ENCODE measurements around the gene MUC4.
"Not testable (repeated sequence)": the region's sequence is repeated elsewhere in the genome, so short reads cannot be mapped to it uniquely, and the experiment has no call there.

Gene MUC4

GRCh38 chr3:195821403-195822130 is 9.8 kb upstream of the MUC4 start:
- Mint-ChIP-seq H3K27ac (no peak overlapping the region), H3K36me3 (no peaks in the 10 kb centered on the region), H3K4me3 (no peak overlapping the region), H3K27me3 (no peaks in the 10 kb centered on the region), H3K9me3 (no peaks in the 10 kb centered on the region), H3K4me1 (no peaks in the 10 kb centered on the region)

GRCh38 chr3:195820901-195821300 is 9.2 kb upstream of the MUC4 start:
- Mint-ChIP-seq H3K27me3 (no peaks in the 10 kb centered on the region), H3K9me3 (no peaks in the 10 kb centered on the region), H3K36me3 (no peaks in the 10 kb centered on the region), H3K27ac (no peak overlapping the region), H3K4me1 (no peaks in the 10 kb centered on the region), H3K4me3 (no peak overlapping the region)

- Mint-ChIP-seq H3K27me3 (no peaks in the 10 kb centered on the region), H3K4me1 (no peaks in the 10 kb centered on the region), H3K9me3 (no peaks in the 10 kb centered on the region)
These were observed 8.5 kb upstream of the MUC4 start for GRCh38 chr3:195820186-195820585.

GRCh38 chr3:195818301-195818700 is 6.6 kb upstream of the MUC4 start:
- H3K36me3 Mint-ChIP-seq: no peaks in the 10 kb centered on the region
- no peaks in the 10 kb centered on the region for H3K4me1 Mint-ChIP-seq
- H3K4me3 Mint-ChIP-seq: no peak overlapping the region
- no peaks in the 10 kb centered on the region for H3K27me3 Mint-ChIP-seq
- H3K27ac Mint-ChIP-seq: no peak overlapping the region
- no peaks in the 10 kb centered on the region for H3K9me3 Mint-ChIP-seq

More at GRCh38 chr3:195820186-195820585, 8.5 kb upstream of the MUC4 start:
- H3K36me3 Mint-ChIP-seq: no peaks in the 10 kb centered on the region
- H3K27ac Mint-ChIP-seq: no peak overlapping the region
- H3K4me3 Mint-ChIP-seq: no peak overlapping the region

- H3K9me3 Mint-ChIP-seq: no peaks in the 10 kb centered on the region
- no peaks in the 10 kb centered on the region for H3K27me3 Mint-ChIP-seq
- no peak overlapping the region for H3K27ac Mint-ChIP-seq
- no peaks in the 10 kb centered on the region for H3K4me1 Mint-ChIP-seq
- no peaks in the 10 kb centered on the region for H3K36me3 Mint-ChIP-seq
- no peak overlapping the region for H3K4me3 Mint-ChIP-seq
These were observed 5.9 kb upstream of the MUC4 start for GRCh38 chr3:195817578-195818135.

- not testable (repeated sequence) for H3K27ac Mint-ChIP-seq, H3K36me3 Mint-ChIP-seq, H3K4me1 Mint-ChIP-seq, H3K9me3 Mint-ChIP-seq, H3K27me3 Mint-ChIP-seq, H3K4me3 Mint-ChIP-seq
These were observed 4.7 kb upstream of the MUC4 start for GRCh38 chr3:195816276-195816913.

- no peaks in the 10 kb centered on the region for H3K9me3 Mint-ChIP-seq
- no peak overlapping the region for H3K27ac Mint-ChIP-seq
- no peaks in the 10 kb centered on the region for H3K27me3 Mint-ChIP-seq
These were observed 3.5 kb upstream of the MUC4 start for GRCh38 chr3:195815169-195815771.

GRCh38 chr3:195813916-195814640 is 2.3 kb upstream of the MUC4 start:
- Mint-ChIP-seq H3K4me3 (no peak overlapping the region), H3K27ac (no peak overlapping the region), H3K27me3 (no peaks in the 10 kb centered on the region), H3K9me3 (no peaks in the 10 kb centered on the region), H3K36me3 (no peaks in the 10 kb centered on the region), H3K4me1 (no peaks in the 10 kb centered on the region)

More at GRCh38 chr3:195815169-195815771, 3.5 kb upstream of the MUC4 start:
- H3K4me3 Mint-ChIP-seq: no peak overlapping the region
- H3K4me1 Mint-ChIP-seq: no peaks in the 10 kb centered on the region
- H3K36me3 Mint-ChIP-seq: no peaks in the 10 kb centered on the region

- H3K9me3 Mint-ChIP-seq: no peaks in the 10 kb centered on the region
These were observed 637 bp upstream of the MUC4 start for GRCh38 chr3:195812366-195812765.

GRCh38 chr3:195810455-195810845 is 1.3 kb downstream of the MUC4 start:
- Mint-ChIP-seq H3K4me1 (peaks cover 8% of the 10 kb centered on the region), H3K9me3 (no peaks in the 10 kb centered on the region), H3K4me3 (no peak overlapping the region), H3K27me3 (no peaks in the 10 kb centered on the region), H3K27ac (no peak overlapping the region), H3K36me3 (no peaks in the 10 kb centered on the region)

More at GRCh38 chr3:195812366-195812765, 637 bp upstream of the MUC4 start:
- Mint-ChIP-seq H3K4me3 (no peak overlapping the region), H3K27ac (no peak overlapping the region), H3K36me3 (no peaks in the 10 kb centered on the region), H3K4me1 (no peaks in the 10 kb centered on the region), H3K27me3 (no peaks in the 10 kb centered on the region)

GRCh38 chr3:195809796-195810454 is 1.8 kb downstream of the MUC4 start:
- Mint-ChIP-seq H3K36me3 (no peaks in the 10 kb centered on the region), H3K27ac (no peak overlapping the region), H3K27me3 (no peaks in the 10 kb centered on the region), H3K4me3 (no peak overlapping the region), H3K9me3 (no peaks in the 10 kb centered on the region), H3K4me1 (peaks cover 13% of the 10 kb centered on the region)

GRCh38 chr3:195809291-195809785 is 2.4 kb downstream of the MUC4 start:
- Mint-ChIP-seq H3K4me1 (peaks cover 19% of the 10 kb centered on the region), H3K4me3 (no peak overlapping the region), H3K27me3 (no peaks in the 10 kb centered on the region), H3K9me3 (no peaks in the 10 kb centered on the region), H3K27ac (no peak overlapping the region), H3K36me3 (no peaks in the 10 kb centered on the region)

GRCh38 chr3:195808741-195809290 is 2.9 kb downstream of the MUC4 start:
- H3K36me3 Mint-ChIP-seq: no peaks in the 10 kb centered on the region
- H3K9me3 Mint-ChIP-seq: no peaks in the 10 kb centered on the region
- H3K27ac Mint-ChIP-seq: no peak overlapping the region
- peaks cover 24% of the 10 kb centered on the region for H3K4me1 Mint-ChIP-seq
- no peak overlapping the region for H3K4me3 Mint-ChIP-seq
- no peaks in the 10 kb centered on the region for H3K27me3 Mint-ChIP-seq

- H3K4me1 Mint-ChIP-seq: peaks cover 35% of the 10 kb centered on the region
- H3K27ac Mint-ChIP-seq: no peak overlapping the region
- no peaks in the 10 kb centered on the region for H3K27me3 Mint-ChIP-seq
- no peaks in the 10 kb centered on the region for H3K9me3 Mint-ChIP-seq
- H3K4me3 Mint-ChIP-seq: no peak overlapping the region
- H3K36me3 Mint-ChIP-seq: no peaks in the 10 kb centered on the region
These were observed 4.0 kb downstream of the MUC4 start for GRCh38 chr3:195807681-195808121.

- Mint-ChIP-seq H3K4me3 (no peak overlapping the region), H3K27ac (no peak overlapping the region), H3K4me1 (peaks cover 44% of the 10 kb centered on the region)
These were observed 4.9 kb downstream of the MUC4 start for GRCh38 chr3:195806916-195807231.

More at GRCh38 chr3:195806916-195807231, 4.9 kb downstream of the MUC4 start:
- H3K27me3 Mint-ChIP-seq: no peaks in the 10 kb centered on the region
- H3K36me3 Mint-ChIP-seq: no peaks in the 10 kb centered on the region
- H3K9me3 Mint-ChIP-seq: no peaks in the 10 kb centered on the region

Data from activated naive CD4-positive, alpha-beta T cell treated with anti-CD3 and anti-CD28 coated beads, Interleukin-2, amount 50 U/mL, for 24 hours (primary cell).